ENCODE measurements around the gene ZNF317. TPM values are rescaled to one million over a fixed set of nuclear protein-coding genes. Genes with fewer than 3 reads are reported as not detected.

ZNF317 gene
- 10 to 100 TPM; 12.7 to 17.6 (median 14.8) TPM for total RNA-seq
- polyA plus RNA-seq = 14.8 TPM
- long read RNA-seq, donor 1, full-length matches to known transcripts = 11 of 19 reads
- long read RNA-seq, donor 1, partial matches to known transcripts = 0 of 19 reads
- long read RNA-seq, donor 1, other reads (novel, unspliced or antisense) = 8 of 19 reads
- long read RNA-seq, donor 2, full-length matches to known transcripts = 11 of 14 reads
- long read RNA-seq, donor 2, partial matches to known transcripts = 3 of 14 reads
- long read RNA-seq, donor 2, other reads (novel, unspliced or antisense) = 0 of 14 reads
- long read RNA-seq, donor 3, full-length matches to known transcripts = 29 of 46 reads
- long read RNA-seq, donor 3, partial matches to known transcripts = 6 of 46 reads
- long read RNA-seq, donor 3, other reads (novel, unspliced or antisense) = 11 of 46 reads
- long read RNA-seq, donor 4, full-length matches to known transcripts = 5 of 8 reads
- long read RNA-seq, donor 4, partial matches to known transcripts = 0 of 8 reads
- long read RNA-seq, donor 4, other reads (novel, unspliced or antisense) = 3 of 8 reads

DNA sequence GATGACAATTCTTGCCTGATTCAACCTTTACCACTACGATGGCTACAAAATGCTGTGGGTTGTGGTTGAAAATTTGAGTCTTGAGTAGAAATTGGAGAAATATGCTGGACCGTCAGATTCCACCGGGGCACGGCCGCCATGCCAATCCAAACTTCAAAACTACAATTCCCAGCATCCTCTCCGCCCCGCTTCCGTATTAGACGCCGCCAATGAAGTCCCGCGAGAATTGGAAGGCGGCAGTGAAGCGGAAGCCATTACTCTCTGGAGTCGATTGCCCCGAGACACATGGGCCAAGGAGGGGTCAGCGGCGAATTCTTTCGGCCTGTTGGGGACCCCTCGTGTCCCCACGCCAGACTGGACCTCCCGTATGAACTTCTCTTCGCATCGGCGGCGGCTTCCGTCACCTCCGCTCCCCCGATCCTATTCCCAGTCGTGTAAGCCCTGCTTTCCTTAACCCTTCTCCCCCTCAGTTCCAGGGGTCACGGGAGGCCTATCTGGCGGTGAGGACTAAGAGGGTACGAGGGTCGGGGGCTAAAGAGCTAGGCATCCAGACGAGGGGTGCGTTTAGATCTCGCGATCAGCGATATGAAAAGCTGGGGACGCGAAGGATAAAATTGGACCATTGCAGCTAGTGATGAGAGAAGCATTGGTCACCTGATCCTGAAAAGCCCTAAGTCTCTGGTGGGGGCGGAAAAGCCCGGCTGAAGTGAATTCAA, at the start of gene ZNF317:
Gene ZNF317, plus strand, starts transcription at position 239 of the 716 bp plus-strand sequence. CDS start 15,620 bp downstream, outside the sequence.
- Histone ChIP-seq H3K4me1 (ENCODE audit: control insufficient read depth, insufficient read depth, low read length) (no peaks in the 10 kb centered on the region), H3K9me3 (ENCODE audit: control insufficient read depth, low read length) (no peaks in the 10 kb centered on the region), H3K4me3 (ENCODE audit: low read length) (peak within 1 kb of the TSS; percentile 89), H3K27ac (ENCODE audit: low read length) (peak within 1 kb of the TSS; percentile 89), H3K27me3 (ENCODE audit: control insufficient read depth, insufficient read depth) (no peaks in the 10 kb centered on the region)
- under 1% methylated on average over 43 of the region's 43 CpGs for WGBS
- peak; percentile 93 to 98 (median 95) for DNase-seq
- ATAC-seq = peak; percentile 99
- intact Hi-C loops (cut with DNase I) = no loop called here

DNA sequence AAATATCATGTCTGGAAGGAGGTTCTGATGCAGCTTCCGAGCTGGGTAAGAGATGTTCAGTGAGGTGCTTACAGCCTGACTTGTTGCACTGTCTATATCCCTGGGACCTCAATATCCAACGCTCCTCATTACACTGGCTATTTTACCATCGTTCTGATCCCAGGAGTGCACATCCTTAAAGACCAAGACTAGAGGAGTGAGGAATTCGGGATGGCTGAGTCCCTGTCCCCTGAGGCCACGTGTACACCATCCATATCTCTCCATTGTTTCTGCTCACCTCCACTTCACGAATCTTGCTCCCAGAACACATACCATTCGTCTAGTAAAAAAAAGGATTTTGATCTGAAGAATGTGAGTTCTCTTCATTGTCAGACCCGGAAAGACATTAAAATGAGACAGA, 32.8 kb upstream of the ZNF317 start, which contains the start of gene OR7G2:
Gene OR7G2, minus strand, starts transcription at position 101 of the 400 bp plus-strand sequence. CDS start 4,232 bp downstream, outside the sequence.
- no peaks in the 10 kb centered on the region for H3K9me3 ChIP-seq (ENCODE audit: control insufficient read depth, low read length)
- H3K27ac ChIP-seq (ENCODE audit: low read length) = no peak within 1 kb of the TSS
- no peaks in the 10 kb centered on the region for H3K4me1 ChIP-seq (ENCODE audit: control insufficient read depth, insufficient read depth, low read length)
- 57% methylated on average over 8 of the region's 8 CpGs for WGBS
- ATAC-seq = no peak
- DNase-seq = no peak
- intact Hi-C loops (cut with DNase I) = no loop called here
- H3K27me3 ChIP-seq (ENCODE audit: control insufficient read depth, insufficient read depth) = no peaks in the 10 kb centered on the region
- no peak within 1 kb of the TSS for H3K4me3 ChIP-seq (ENCODE audit: low read length)

DNA sequence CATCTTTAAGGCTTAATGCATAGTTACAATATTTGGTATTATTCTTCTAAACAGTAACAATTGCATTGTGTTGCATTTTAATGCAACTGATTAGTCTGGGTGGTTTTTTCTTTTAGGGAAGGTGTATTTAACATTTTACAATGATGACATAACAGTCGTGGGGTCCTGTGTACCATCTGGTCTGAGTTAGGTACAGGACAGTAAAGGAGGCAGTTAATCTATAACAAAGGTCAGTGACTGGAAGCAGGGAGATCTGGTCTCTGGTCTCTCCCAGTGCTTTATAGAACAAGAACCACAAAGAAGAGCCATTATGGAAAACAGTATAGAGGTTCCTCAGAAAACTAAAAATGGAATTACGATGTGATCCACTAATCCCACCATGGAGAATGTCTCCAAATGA, 30.2 kb upstream of the ZNF317 start:
- ATAC-seq (no peak), DNase-seq (no peak)
- H3K9me3 ChIP-seq (ENCODE audit: control insufficient read depth, low read length) = no peaks in the 10 kb centered on the region
- intact Hi-C loops (cut with DNase I) = no loop called here
- WGBS = 57% methylated on average over 2 of the region's 2 CpGs
- no peaks in the 10 kb centered on the region for H3K27me3 ChIP-seq (ENCODE audit: control insufficient read depth, insufficient read depth)
- H3K27ac ChIP-seq (ENCODE audit: low read length) = no peak overlapping the region
- H3K4me3 ChIP-seq (ENCODE audit: low read length) = no peak overlapping the region
- H3K4me1 ChIP-seq (ENCODE audit: control insufficient read depth, insufficient read depth, low read length) = no peaks in the 10 kb centered on the region

DNA sequence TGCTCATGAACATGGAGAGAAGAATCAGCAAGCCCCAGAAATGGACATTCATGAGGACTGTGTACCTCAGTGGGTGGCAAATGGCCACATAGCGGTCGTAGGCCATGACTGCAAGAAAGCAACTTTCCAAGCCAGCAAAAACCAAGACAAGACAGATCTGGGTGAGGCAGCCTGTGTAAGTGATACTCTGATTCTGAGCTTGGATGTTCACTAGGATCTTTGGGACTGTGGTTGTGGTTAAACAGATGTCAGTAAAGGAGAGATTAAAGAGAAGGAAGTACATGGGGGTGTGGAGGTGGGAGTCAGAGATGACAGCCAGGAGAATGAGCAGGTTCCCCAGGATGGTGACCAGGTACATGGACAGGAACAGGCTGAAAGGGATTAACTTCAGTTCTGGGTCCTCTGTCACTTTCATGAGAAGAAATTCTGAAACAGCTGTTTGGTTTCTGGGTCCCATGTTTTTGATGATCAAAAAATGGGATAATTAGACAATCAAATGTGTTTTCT, 24.8 kb upstream of the ZNF317 start, which contains the start of gene OR7G1:
Gene OR7G1, minus strand, starts transcription at position 457 of the 507 bp plus-strand sequence. Its CDS starts 0 bp downstream, at position 457.
- DNase-seq = no peak
- intact Hi-C loops (cut with DNase I) = no loop called here
- no peaks in the 10 kb centered on the region for H3K4me1 ChIP-seq (ENCODE audit: control insufficient read depth, insufficient read depth, low read length)
- ATAC-seq = no peak
- H3K27me3 ChIP-seq (ENCODE audit: control insufficient read depth, insufficient read depth) = no peaks in the 10 kb centered on the region
- H3K27ac ChIP-seq (ENCODE audit: low read length) = no peak within 1 kb of the TSS
- H3K4me3 ChIP-seq (ENCODE audit: low read length) = no peak within 1 kb of the TSS
- 79% methylated on average over 2 of the region's 2 CpGs for WGBS
- H3K9me3 ChIP-seq (ENCODE audit: control insufficient read depth, low read length) = no peaks in the 10 kb centered on the region

DNA sequence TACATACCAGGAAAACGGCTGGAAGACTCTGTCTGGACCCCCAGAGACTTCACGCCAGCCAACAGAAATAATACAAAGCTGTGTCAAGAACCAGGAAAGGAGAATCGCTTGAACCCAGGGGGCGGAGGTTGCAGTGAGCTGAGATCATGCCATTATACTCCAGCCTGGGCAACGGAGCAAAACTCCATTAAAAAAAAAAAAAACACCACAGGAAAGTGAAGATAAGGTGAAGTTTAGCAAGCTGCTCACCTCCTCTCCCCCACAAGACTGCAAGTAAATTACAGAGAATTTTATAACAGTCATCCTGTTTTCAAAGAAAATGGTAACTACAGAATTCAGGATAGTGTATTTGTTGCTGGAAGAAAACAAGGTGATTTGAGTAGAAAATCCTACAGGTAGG, 23.6 kb upstream of the ZNF317 start:
- intact Hi-C loops (cut with DNase I) = no loop called here
- H3K4me3 ChIP-seq (ENCODE audit: low read length) = no peak overlapping the region
- no peaks in the 10 kb centered on the region for H3K4me1 ChIP-seq (ENCODE audit: control insufficient read depth, insufficient read depth, low read length)
- DNase-seq = no peak
- no peaks in the 10 kb centered on the region for H3K27me3 ChIP-seq (ENCODE audit: control insufficient read depth, insufficient read depth)
- 43% methylated on average over 5 of the region's 5 CpGs for WGBS
- no peak for ATAC-seq
- no peaks in the 10 kb centered on the region for H3K9me3 ChIP-seq (ENCODE audit: control insufficient read depth, low read length)
- no peak overlapping the region for H3K27ac ChIP-seq (ENCODE audit: low read length)

DNA sequence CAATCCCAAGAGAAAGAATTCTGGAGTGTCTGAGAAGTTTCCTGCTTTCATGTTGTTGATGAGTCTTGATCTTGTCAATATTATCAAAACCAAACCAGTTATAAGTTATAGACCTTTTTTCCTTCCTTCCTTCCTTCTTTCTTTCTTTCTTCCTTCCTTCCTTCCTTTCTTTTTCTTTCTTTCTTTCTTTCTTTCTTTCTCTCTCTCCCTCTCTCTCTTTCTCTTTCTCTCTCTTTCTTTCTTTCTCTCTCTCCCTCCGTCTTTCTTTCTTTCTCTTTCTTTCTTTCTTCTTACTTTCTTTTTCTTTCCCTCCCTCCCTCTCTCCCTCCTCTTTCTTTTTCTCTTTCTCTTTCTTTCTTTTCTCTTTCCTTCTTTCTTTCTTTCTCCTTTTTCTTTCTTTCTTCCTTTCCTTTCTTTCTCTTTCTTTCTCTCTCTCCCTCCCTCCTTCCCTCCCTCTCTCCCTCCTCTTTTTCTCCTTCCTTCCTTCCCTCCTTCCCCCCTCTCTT, 13.2 kb upstream of the ZNF317 start, which contains the start of gene OR7G3:
Gene OR7G3, minus strand, starts transcription at position 51 of the 506 bp plus-strand sequence. Its CDS starts 0 bp downstream, at position 51.
- Histone ChIP-seq H3K27ac (ENCODE audit: low read length) (no peak within 1 kb of the TSS), H3K4me1 (ENCODE audit: control insufficient read depth, insufficient read depth, low read length) (no peaks in the 10 kb centered on the region), H3K9me3 (ENCODE audit: control insufficient read depth, low read length) (no peaks in the 10 kb centered on the region), H3K4me3 (ENCODE audit: low read length) (no peak within 1 kb of the TSS), H3K27me3 (ENCODE audit: control insufficient read depth, insufficient read depth) (no peaks in the 10 kb centered on the region)
- no peak for ATAC-seq
- intact Hi-C loops (cut with DNase I) = no loop called here
- WGBS = 68% methylated on average over 1 of the region's 1 CpG
- DNase-seq = no peak

DNA sequence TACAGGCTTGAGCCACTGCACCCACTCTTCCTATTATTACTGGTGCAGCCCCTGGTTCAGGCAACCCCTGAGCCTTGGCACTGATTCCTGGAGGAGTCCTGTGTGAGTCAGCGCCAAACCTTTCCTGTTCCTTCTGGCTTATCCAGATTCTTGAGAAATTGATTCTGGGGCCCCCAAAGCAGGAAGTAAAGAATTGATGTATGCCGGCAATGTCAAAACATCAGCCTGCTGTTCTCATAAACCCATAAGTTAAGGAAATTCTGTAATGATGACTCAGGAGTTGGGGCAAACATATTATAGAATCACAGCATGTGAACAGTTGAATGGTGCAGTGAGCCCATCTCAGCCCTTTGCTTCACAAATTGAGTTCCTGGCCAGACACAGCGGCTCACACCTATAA, 12.0 kb upstream of the ZNF317 start:
- no peaks in the 10 kb centered on the region for H3K27me3 ChIP-seq (ENCODE audit: control insufficient read depth, insufficient read depth)
- ATAC-seq (no peak), DNase-seq (no peak)
- 55% methylated on average over 3 of the region's 3 CpGs for WGBS
- H3K27ac ChIP-seq (ENCODE audit: low read length) = no peak overlapping the region
- no peaks in the 10 kb centered on the region for H3K4me1 ChIP-seq (ENCODE audit: control insufficient read depth, insufficient read depth, low read length)
- no peaks in the 10 kb centered on the region for H3K9me3 ChIP-seq (ENCODE audit: control insufficient read depth, low read length)
- intact Hi-C loops (cut with DNase I) = no loop called here
- H3K4me3 ChIP-seq (ENCODE audit: low read length) = no peak overlapping the region

DNA sequence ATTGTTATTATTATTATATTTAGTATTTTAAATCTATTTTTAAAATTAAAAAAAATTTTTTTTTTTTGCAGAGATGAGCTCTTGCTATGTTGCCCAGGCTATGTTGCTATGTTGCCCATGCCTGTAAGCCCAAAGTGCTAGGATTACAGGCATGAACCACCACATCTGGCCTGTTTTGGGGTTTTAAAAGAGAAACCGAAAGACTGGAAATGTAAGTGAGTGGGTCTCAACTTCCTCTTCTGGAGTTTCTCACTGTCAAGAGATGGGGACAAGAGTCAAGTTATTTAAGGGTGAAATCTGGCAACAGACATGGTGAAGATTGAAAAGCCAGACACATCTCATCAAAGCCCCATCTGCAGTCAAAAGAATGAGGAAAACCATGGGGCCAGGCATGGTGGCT, 9.2 kb upstream of the ZNF317 start:
- no peaks in the 10 kb centered on the region for H3K27me3 ChIP-seq (ENCODE audit: control insufficient read depth, insufficient read depth)
- no peak for DNase-seq
- H3K27ac ChIP-seq (ENCODE audit: low read length) = no peak overlapping the region
- H3K4me1 ChIP-seq (ENCODE audit: control insufficient read depth, insufficient read depth, low read length) = no peaks in the 10 kb centered on the region
- intact Hi-C loops (cut with DNase I) = loop anchor here in 1 of 4 donors (10.0 kb wide), 1 partner anchor 664 kb away; no protein-coding TSS in a partner anchor
- no peak overlapping the region for H3K4me3 ChIP-seq (ENCODE audit: low read length)
- no peaks in the 10 kb centered on the region for H3K9me3 ChIP-seq (ENCODE audit: control insufficient read depth, low read length)
- 43% methylated on average over 1 of the region's 1 CpG for WGBS
- ATAC-seq = no peak

DNA sequence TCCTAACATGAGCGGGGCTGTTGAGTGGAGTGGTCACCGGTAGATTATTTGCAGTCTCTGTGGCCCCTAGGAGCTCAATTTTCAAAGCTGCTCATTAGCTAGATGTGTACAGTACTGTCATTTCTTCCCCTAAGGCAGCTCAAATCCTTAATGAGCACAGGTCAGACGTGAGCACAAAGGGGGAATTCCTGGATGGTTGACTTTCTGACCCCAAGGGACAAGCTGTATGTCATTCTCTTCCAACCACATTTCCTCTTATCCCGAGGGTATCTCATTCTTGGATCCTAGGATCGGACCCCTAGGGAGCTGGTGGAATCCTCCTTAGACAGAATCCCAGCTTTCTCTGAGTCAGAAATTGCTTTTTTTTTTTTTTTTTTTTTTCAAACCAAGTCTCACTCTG, 7.8 kb upstream of the ZNF317 start:
- no peaks in the 10 kb centered on the region for H3K27me3 ChIP-seq (ENCODE audit: control insufficient read depth, insufficient read depth)
- no peak for ATAC-seq
- no peak overlapping the region for H3K27ac ChIP-seq (ENCODE audit: low read length)
- DNase-seq = no peak
- H3K4me1 ChIP-seq (ENCODE audit: control insufficient read depth, insufficient read depth, low read length) = no peaks in the 10 kb centered on the region
- no peak overlapping the region for H3K4me3 ChIP-seq (ENCODE audit: low read length)
- no peaks in the 10 kb centered on the region for H3K9me3 ChIP-seq (ENCODE audit: control insufficient read depth, low read length)
- 55% methylated on average over 5 of the region's 5 CpGs for WGBS
- intact Hi-C loops (cut with DNase I) = loop anchor here in 1 of 4 donors (10.0 kb wide), 1 partner anchor 662 kb away; no protein-coding TSS in a partner anchor

DNA sequence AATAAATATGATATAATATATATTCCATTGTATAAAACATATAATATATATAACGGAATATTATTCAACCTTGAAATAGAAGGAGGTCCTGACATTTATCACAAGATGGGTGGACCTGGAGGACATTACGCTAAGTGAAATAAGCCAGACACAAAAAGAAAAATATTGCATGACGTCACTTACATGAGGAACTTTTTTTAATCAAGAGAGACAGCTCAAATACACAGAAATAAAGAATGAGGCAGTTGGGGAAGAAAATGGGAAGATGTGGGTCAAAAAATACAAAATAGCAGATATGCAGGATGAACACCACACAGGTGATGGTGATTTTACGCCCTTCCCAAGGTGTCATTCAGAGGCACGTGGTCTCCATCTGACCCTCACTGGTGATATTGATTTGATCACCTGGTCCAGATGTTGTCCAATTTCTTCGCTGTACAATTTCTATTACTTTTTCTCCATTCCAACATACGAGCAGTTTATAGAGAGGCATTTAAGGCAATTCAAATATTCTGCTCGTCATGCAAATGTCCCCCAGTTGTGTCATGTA, 513 bp upstream of the ZNF317 start:
- WGBS = 28% methylated on average over 8 of the region's 8 CpGs
- no peak for ATAC-seq
- intact Hi-C loops (cut with DNase I) = loop anchor here in 1 of 4 donors (10.0 kb wide), 1 partner anchor 655 kb away; no protein-coding TSS in a partner anchor

More for the DNA sequence above, 513 bp upstream of the ZNF317 start:
- DNase-seq = no peak
- Histone ChIP-seq H3K4me1 (ENCODE audit: control insufficient read depth, insufficient read depth, low read length) (no peaks in the 10 kb centered on the region), H3K4me3 (ENCODE audit: low read length) (peak overlapping the region; percentile 89), H3K27me3 (ENCODE audit: control insufficient read depth, insufficient read depth) (no peaks in the 10 kb centered on the region), H3K9me3 (ENCODE audit: control insufficient read depth, low read length) (no peaks in the 10 kb centered on the region), H3K27ac (ENCODE audit: low read length) (no peak overlapping the region)
